CD4-positive, alpha-beta T cell treated with Interleukin-17A for 4 hours (primary cell): ENCODE data around the gene DPY19L2.

Source experiments
- DNase-seq: peaks from one replicate; pipeline ENCODE4 v3.0.0-alpha.2; 2020; ENCODE audit warnings: mixed read lengths

The DPY19L2 gene

DNA sequence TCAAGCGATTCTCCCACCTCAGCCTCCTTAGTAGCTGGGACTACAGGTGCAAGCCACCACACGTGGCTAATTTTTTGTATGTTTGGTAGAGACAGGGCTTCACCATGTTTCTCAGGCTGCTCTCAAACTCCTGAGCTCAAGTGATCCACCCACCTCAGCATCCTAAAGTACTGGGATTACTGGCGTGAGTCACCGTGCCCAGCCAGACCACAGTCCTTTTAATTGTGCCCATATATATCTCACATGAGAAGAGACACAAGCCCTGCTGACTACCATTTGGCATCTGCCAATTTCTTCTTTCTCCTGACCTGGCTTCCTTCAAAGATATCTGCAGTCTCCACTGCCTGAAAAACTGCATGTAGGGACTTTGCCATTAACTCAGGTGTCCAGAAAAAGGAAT is 142.5 kb downstream of the DPY19L2 start:
- no peak for DNase-seq

GRCh38 chr12:63521706-63522105 is 146.6 kb downstream of the DPY19L2 start:
- no peak for DNase-seq
